PC-3 (cell line): ENCODE measurements around the gene MCRIP1. TPM values are rescaled to one million over a fixed set of nuclear protein-coding genes. Genes with fewer than 3 reads are reported as not detected.

Experiments
- ATAC-seq: fragments of 200-7000 bp; cut with Tn5 transposase; 2 replicates; pipeline ENCODE4 v1.9.1; 2020; ENCODE audit warnings: mild to moderate bottlenecking, moderate library complexity
- BruUV-seq: library from RNA; stranded (reverse); fragments of 400-500 nt; replicated peaks from 2 replicates; lab custom pipeline; 2021; lab: Mats Ljungman, UMichigan
- CTCF ChIA-PET: fragments of 300-600 bp; sonication (Branson Sonifier 250); formaldehyde crosslinking; loops from one replicate; lab custom pipeline; 2022; ENCODE audit warnings: antibody characterized with exemption; lab: Charles Lee
- POLR2A ChIA-PET: fragments of 300-600 bp; sonication (Branson Sonifier 250); formaldehyde crosslinking; loops from one replicate; lab custom pipeline; 2022; ENCODE audit warnings: antibody characterized with exemption; ENCODE audit not compliant: unreplicated experiment; lab: Charles Lee
- DNase-seq: peaks from one replicate; pipeline ENCODE4 v3.0.0-alpha.2; 2015
- H2AFZ ChIP-seq: fragments of 300-600 bp; sonication (generic); 2 replicates; pipeline ENCODE4 v1.6.0; 2016; ENCODE audit warnings: antibody characterized with exemption, low read length
- H3F3A ChIP-seq: fragments of 300-600 bp; sonication (generic); one replicate; pipeline ENCODE4 v1.6.0; 2017; ENCODE audit warnings: antibody characterized with exemption, low read length, control low read depth, mild to moderate bottlenecking; ENCODE audit not compliant: unreplicated experiment
- H3K27ac ChIP-seq: fragments of 300-600 bp; sonication (generic); 2 replicates; pipeline ENCODE4 v1.5.1; 2016; ENCODE audit warnings: mild to moderate bottlenecking, low read length
- H3K27me3 ChIP-seq: fragments of 300-600 bp; sonication (generic); 2 replicates; pipeline ENCODE4 v1.6.1; 2016; ENCODE audit warnings: low read length, mixed read lengths
- H3K36me3 ChIP-seq: fragments of 300-600 bp; sonication (generic); 2 replicates; pipeline ENCODE4 v1.6.1; 2016; ENCODE audit warnings: low read depth, mixed run types, low read length, mixed read lengths
- H3K4me1 ChIP-seq: fragments of 300-600 bp; sonication (generic); 2 replicates; pipeline ENCODE4 v1.5.1; 2016; ENCODE audit warnings: low read length; ENCODE audit not compliant: insufficient read depth
- H3K4me2 ChIP-seq: fragments of 300-600 bp; sonication (generic); 2 replicates; pipeline ENCODE4 v1.6.0; 2016; ENCODE audit warnings: low read length
- H3K4me3 ChIP-seq: fragments of 300-600 bp; sonication (generic); 2 replicates; pipeline ENCODE4 v1.5.1; 2016; ENCODE audit warnings: mild to moderate bottlenecking, low read length, mixed read lengths
- H3K79me2 ChIP-seq: fragments of 300-600 bp; sonication (generic); 2 replicates; pipeline ENCODE4 v1.6.1; 2017; ENCODE audit warnings: low read length, mixed read lengths
- H3K9ac ChIP-seq: fragments of 300-600 bp; sonication (generic); 2 replicates; pipeline ENCODE4 v1.6.0; 2016; ENCODE audit warnings: mild to moderate bottlenecking, low read length
- H3K9me2 ChIP-seq: fragments of 300-600 bp; sonication (generic); replicated peaks from 2 replicates; pipeline ENCODE4 v1.6.1; 2016; ENCODE audit warnings: mixed run types, low read length, mixed read lengths
- H3K9me3 ChIP-seq: fragments of 300-600 bp; sonication (generic); 2 replicates; pipeline ENCODE4 v1.6.1; 2016; ENCODE audit warnings: low read length, mixed read lengths
- H4K20me1 ChIP-seq: fragments of 300-600 bp; sonication (generic); 2 replicates; pipeline ENCODE4 v1.6.1; 2016; ENCODE audit warnings: low read length, mixed read lengths
- CTCF ChIP-seq: fragments of 300-600 bp; sonication (generic); conservative IDR thresholded peaks from 2 replicates; pipeline ENCODE4 v1.5.1; 2017; ENCODE audit warnings: antibody characterized with exemption, low read depth, mild to moderate bottlenecking, low read length
- EZH2 ChIP-seq: fragments of 300-600 bp; sonication (generic); IDR thresholded peaks from one replicate; pipeline ENCODE4 v1.6.1; 2017; ENCODE audit warnings: antibody characterized with exemption, mild to moderate bottlenecking, low read length; ENCODE audit not compliant: unreplicated experiment
- EZH2phosphoT487 ChIP-seq: fragments of 300-600 bp; sonication (generic); IDR thresholded peaks from 2 replicates; pipeline ENCODE4 v1.6.1; 2018; ENCODE audit warnings: mild to moderate bottlenecking, antibody characterized with exemption, low read length, borderline replicate concordance
- intact Hi-C: fragments of 100-400 bp; cut with micrococcal nuclease; formaldehyde crosslinking; loops from 2 replicates; pipeline ENCODE4 v1.9.0; 2023
- total RNA-seq: library from RNA; depleted of rRNA; stranded (reverse); fragments of >200 nt; gene quantifications from 2 replicates; pipeline ENCODE4 v1.2.3, GENCODE V29; 2014

MCRIP1 gene
- total RNA-seq, 1 experiment from 2014 or later, result 90.9 TPM

GRCh38 chr17:81813371-81813684 is 19.8 kb downstream of the MCRIP1 start:
- TF ChIP-seq EZH2phosphoT487, result no peak
- TF ChIP-seq EZH2, result no peak
- no peak for TF ChIP-seq CTCF
- no peaks in the 10 kb centered on the region for H4K20me1 ChIP-seq
- no peak overlapping the region for H2AFZ ChIP-seq
- H3K27me3 ChIP-seq, result 0 out of 2 replicates have a peak, but pooled peaks cover 8% of the 10 kb centered on the region
- no peak overlapping the region for H3K27ac ChIP-seq
- CTCF ChIA-PET, result no interaction called here
- no peak overlapping the region for H3K4me2 ChIP-seq
- intact Hi-C loops, result no loop called here
- POLR2A ChIA-PET, result no interaction called here
- DNase-seq, result no peak
- no TSS peak for BruUV-seq
- ATAC-seq, result no peak
- H3F3A ChIP-seq, result no peaks in the 10 kb centered on the region
- H3K9ac ChIP-seq, result no peak overlapping the region
- H3K4me3 ChIP-seq, result no peak overlapping the region
- no peaks in the 10 kb centered on the region for H3K9me3 ChIP-seq
- H3K79me2 ChIP-seq, result no peaks in the 10 kb centered on the region
- no peaks in the 10 kb centered on the region for H3K9me2 ChIP-seq
- H3K4me1 ChIP-seq, result peaks cover 10% of the 10 kb centered on the region
- no peaks in the 10 kb centered on the region for H3K36me3 ChIP-seq

- no peaks in the 10 kb centered on the region for H3K36me3 ChIP-seq
- POLR2A ChIA-PET, result no interaction called here
- ATAC-seq (no peak), DNase-seq (no peak)
- H3K4me1 ChIP-seq, result peaks cover 10% of the 10 kb centered on the region
- no peaks in the 10 kb centered on the region for H4K20me1 ChIP-seq
- BruUV-seq, result no TSS peak
- CTCF ChIA-PET, result no interaction called here
- no peak overlapping the region for H3K4me3 ChIP-seq
- H2AFZ ChIP-seq, result no peak overlapping the region
- no peak overlapping the region for H3K27ac ChIP-seq
- H3K79me2 ChIP-seq, result no peaks in the 10 kb centered on the region
- no peaks in the 10 kb centered on the region for H3K9me2 ChIP-seq
- 0 out of 2 replicates have a peak, but pooled peaks cover 12% of the 10 kb centered on the region for H3K27me3 ChIP-seq
- no peak overlapping the region for H3K9ac ChIP-seq
- intact Hi-C loops, result no loop called here
- H3K4me2 ChIP-seq, result no peak overlapping the region
- H3K9me3 ChIP-seq, result no peaks in the 10 kb centered on the region
- H3F3A ChIP-seq, result no peaks in the 10 kb centered on the region
- TF ChIP-seq EZH2phosphoT487 (no peak), EZH2 (no peak), CTCF (no peak)
Observed at GRCh38 chr17:81812571-81813370, 20.3 kb downstream of the MCRIP1 start.
